A673 (cell line): ENCODE measurements around the gene XIST. TPM values are rescaled to one million over a fixed set of nuclear protein-coding genes. Genes with fewer than 3 reads are reported as not detected.

Experiments used
- BruUV-seq: library from RNA; stranded (reverse); fragments of 400-500 nt; replicated peaks from 2 replicates; lab custom pipeline; 2021; lab: Mats Ljungman, UMichigan
- CTCF ChIA-PET: fragments of 300-600 bp; sonication (Branson Sonifier 250); formaldehyde crosslinking; loops from one replicate; lab custom pipeline; 2022; ENCODE audit warnings: antibody characterized with exemption; lab: Charles Lee
- POLR2A ChIA-PET: fragments of 300-600 bp; sonication (Branson Sonifier 250); formaldehyde crosslinking; loops from one replicate; lab custom pipeline; 2022; ENCODE audit warnings: antibody characterized with exemption; ENCODE audit not compliant: low non-redundant PET; lab: Charles Lee
- DNase-seq: peaks from one replicate; pipeline ENCODE4 v3.0.0-alpha.2; 2015; ENCODE audit warnings: low spot score
- H3K27ac ChIP-seq: fragments of 200-600 bp; sonication (generic); 2 replicates; pipeline ENCODE4 v1.5.1; 2016; ENCODE audit warnings: mixed run types, low read depth, mild to moderate bottlenecking, mixed read lengths, antibody characterized with exemption, low read length; ENCODE audit not compliant: poor library complexity, severe bottlenecking
- H3K27me3 ChIP-seq: fragments of 200-600 bp; sonication (generic); replicated peaks from 2 replicates; pipeline ENCODE4 v1.6.1; 2017; ENCODE audit warnings: mixed run types, low read depth, mild to moderate bottlenecking, mixed read lengths, antibody characterized with exemption, low read length; ENCODE audit not compliant: insufficient read depth, poor library complexity
- H3K36me3 ChIP-seq: fragments of 200-600 bp; sonication (generic); 2 replicates; pipeline ENCODE4 v1.6.1; 2016; ENCODE audit warnings: mixed run types, mild to moderate bottlenecking, mixed read lengths, antibody characterized with exemption, low read length; ENCODE audit not compliant: insufficient read depth, poor library complexity, severe bottlenecking
- H3K4me1 ChIP-seq: fragments of 200-600 bp; sonication (generic); 2 replicates; pipeline ENCODE4 v1.6.1; 2017; ENCODE audit warnings: mixed run types, mild to moderate bottlenecking, mixed read lengths, antibody characterized with exemption, low read length; ENCODE audit not compliant: insufficient read depth, poor library complexity, severe bottlenecking
- H3K4me3 ChIP-seq: fragments of 200-600 bp; sonication (generic); 2 replicates; pipeline ENCODE4 v1.5.1; 2016; ENCODE audit warnings: low read depth, mixed run types, mild to moderate bottlenecking, mixed read lengths, low read length; ENCODE audit not compliant: poor library complexity, severe bottlenecking
- H3K9me3 ChIP-seq: fragments of 200-600 bp; sonication (generic); 2 replicates; pipeline ENCODE4 v1.6.1; 2016; ENCODE audit warnings: mixed run types, low read depth, mild to moderate bottlenecking, mixed read lengths, antibody characterized with exemption, low read length; ENCODE audit not compliant: poor library complexity, severe bottlenecking
- CTCF ChIP-seq: fragments of 300-800, 200-600 bp; sonication (generic); conservative IDR thresholded peaks from 2 replicates; pipeline ENCODE4 v1.5.1; 2017; ENCODE audit warnings: low read depth, mild to moderate bottlenecking, antibody characterized with exemption, low read length, moderate library complexity, mixed read lengths
- EZH2 ChIP-seq: fragments of 200-600 bp; sonication (generic); IDR thresholded peaks from 2 replicates; pipeline ENCODE4 v1.6.1; 2017; ENCODE audit warnings: borderline replicate concordance, low read depth, mild to moderate bottlenecking, mixed read lengths, antibody characterized with exemption, low read length; ENCODE audit not compliant: poor library complexity, severe bottlenecking
- intact Hi-C: fragments of 100-400 bp; cut with micrococcal nuclease; formaldehyde crosslinking; loops from one replicate; pipeline ENCODE4 v1.10.0; 2022; ENCODE audit not compliant: unreplicated experiment
- total RNA-seq: library from RNA; stranded (reverse); gene quantifications from 2 replicates; pipeline ENCODE4 v1.2.3, GENCODE V29; 2021

XIST gene
- total RNA-seq, 1 experiment from 2014 or later = 305 TPM

- intact Hi-C loops = no loop called here
- POLR2A ChIA-PET = no interaction called here
- CTCF ChIA-PET = no interaction called here
These were observed 25.2 kb upstream of the XIST start for GRCh38 chrX:73877687-73878086.

GRCh38 chrX:73876911-73877310 is 24.4 kb upstream of the XIST start:
- H3K9me3 ChIP-seq = no peaks in the 10 kb centered on the region
- CTCF ChIA-PET = no interaction called here
- POLR2A ChIA-PET = no interaction called here
- intact Hi-C loops = no loop called here
- no peaks in the 10 kb centered on the region for H3K4me1 ChIP-seq
- no peaks in the 10 kb centered on the region for H3K27me3 ChIP-seq
- TF ChIP-seq EZH2 (no peak), CTCF (no peak)
- no TSS peak for BruUV-seq
- no peak for DNase-seq
- H3K27ac ChIP-seq = no peak overlapping the region
- H3K4me3 ChIP-seq = no peak overlapping the region
- H3K36me3 ChIP-seq = no peaks in the 10 kb centered on the region

More at GRCh38 chrX:73877687-73878086, 25.2 kb upstream of the XIST start:
- peak; percentile 21 for DNase-seq
- no peaks in the 10 kb centered on the region for H3K9me3 ChIP-seq
- TF ChIP-seq EZH2 = no peak
- TF ChIP-seq CTCF = no peak
- H3K4me3 ChIP-seq = no peak overlapping the region
- H3K27ac ChIP-seq = no peak overlapping the region
- no peaks in the 10 kb centered on the region for H3K36me3 ChIP-seq
- H3K4me1 ChIP-seq = no peaks in the 10 kb centered on the region
- BruUV-seq = no TSS peak
- no peaks in the 10 kb centered on the region for H3K27me3 ChIP-seq

GRCh38 chrX:73868916-73869315 is 16.4 kb upstream of the XIST start:
- ChIA-PET POLR2A (no interaction called here), CTCF (no interaction called here)
- BruUV-seq = no TSS peak
- TF ChIP-seq CTCF (no peak), EZH2 (no peak)
- Histone ChIP-seq H3K36me3 (no peaks in the 10 kb centered on the region), H3K4me3 (no peak overlapping the region), H3K27ac (no peak overlapping the region), H3K4me1 (no peaks in the 10 kb centered on the region), H3K27me3 (no peaks in the 10 kb centered on the region), H3K9me3 (no peaks in the 10 kb centered on the region)
- DNase-seq = no peak
- intact Hi-C loops = no loop called here
